ENCODE results near the gene TBXAS1.

TBXAS1 gene

GRCh38 chr7:139897422-139898090, 68.5 kb downstream of the TBXAS1 start:
- TF ChIP-seq, protein P1, sequence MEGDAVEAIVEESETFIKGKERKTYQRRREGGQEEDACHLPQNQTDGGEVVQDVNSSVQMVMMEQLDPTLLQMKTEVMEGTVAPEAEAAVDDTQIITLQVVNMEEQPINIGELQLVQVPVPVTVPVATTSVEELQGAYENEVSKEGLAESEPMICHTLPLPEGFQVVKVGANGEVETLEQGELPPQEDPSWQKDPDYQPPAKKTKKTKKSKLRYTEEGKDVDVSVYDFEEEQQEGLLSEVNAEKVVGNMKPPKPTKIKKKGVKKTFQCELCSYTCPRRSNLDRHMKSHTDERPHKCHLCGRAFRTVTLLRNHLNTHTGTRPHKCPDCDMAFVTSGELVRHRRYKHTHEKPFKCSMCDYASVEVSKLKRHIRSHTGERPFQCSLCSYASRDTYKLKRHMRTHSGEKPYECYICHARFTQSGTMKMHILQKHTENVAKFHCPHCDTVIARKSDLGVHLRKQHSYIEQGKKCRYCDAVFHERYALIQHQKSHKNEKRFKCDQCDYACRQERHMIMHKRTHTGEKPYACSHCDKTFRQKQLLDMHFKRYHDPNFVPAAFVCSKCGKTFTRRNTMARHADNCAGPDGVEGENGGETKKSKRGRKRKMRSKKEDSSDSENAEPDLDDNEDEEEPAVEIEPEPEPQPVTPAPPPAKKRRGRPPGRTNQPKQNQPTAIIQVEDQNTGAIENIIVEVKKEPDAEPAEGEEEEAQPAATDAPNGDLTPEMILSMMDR (IDR thresholded peaks at IDR 0.05; ENCODE audit: low read depth, low read length) = no peak
- H3K4me3 ChIP-seq (ENCODE audit: low read depth, low read length) = no peak overlapping the region

- no peak overlapping the region for H3K4me3 ChIP-seq (ENCODE audit: low read depth, low read length)
- TF ChIP-seq, protein P1 (IDR thresholded peaks at IDR 0.05; ENCODE audit: low read depth, low read length) = no peak
Observed at GRCh38 chr7:139898483-139898882, 69.4 kb downstream of the TBXAS1 start.

DNA sequence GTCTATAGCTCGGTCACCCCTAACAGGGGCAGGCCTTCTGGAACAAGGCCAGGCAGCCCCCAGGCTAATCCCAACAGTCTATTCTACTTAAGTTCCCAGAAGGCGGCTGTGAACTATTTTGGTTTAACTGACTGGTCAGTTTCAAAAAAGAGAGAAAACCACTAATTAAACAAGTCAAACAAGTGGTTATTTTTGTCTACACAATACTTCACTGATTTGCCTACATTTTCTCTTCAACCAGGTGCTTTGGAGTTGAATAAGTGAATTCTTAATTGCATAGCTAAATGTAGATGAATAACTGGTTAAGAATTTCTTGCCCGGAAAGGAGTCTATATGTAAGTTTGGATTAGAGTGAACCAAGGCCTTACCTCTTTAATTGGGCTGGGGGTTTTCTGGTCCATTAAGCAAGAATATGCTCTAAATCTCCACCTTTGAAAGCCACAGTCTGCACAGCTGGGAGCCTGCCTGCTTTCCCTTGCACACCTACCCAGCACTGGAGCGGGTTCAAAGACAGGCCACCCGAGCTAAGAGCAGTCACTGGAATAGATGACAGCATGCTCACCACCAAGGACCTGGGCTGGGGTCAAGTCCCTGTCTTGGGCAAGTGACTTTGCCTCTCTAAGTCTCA, 70.4 kb downstream of the TBXAS1 start:
- TF ChIP-seq, protein P1 (IDR thresholded peaks at IDR 0.05; ENCODE audit: low read depth, low read length) = no peak
- no peak overlapping the region for H3K4me3 ChIP-seq (ENCODE audit: low read depth, low read length)

GRCh38 chr7:139900326-139900725, 71.3 kb downstream of the TBXAS1 start:
- no peak overlapping the region for H3K4me3 ChIP-seq (ENCODE audit: low read depth, low read length)
- TF ChIP-seq, protein P1 (IDR thresholded peaks at IDR 0.05; ENCODE audit: low read depth, low read length) = no peak

DNA sequence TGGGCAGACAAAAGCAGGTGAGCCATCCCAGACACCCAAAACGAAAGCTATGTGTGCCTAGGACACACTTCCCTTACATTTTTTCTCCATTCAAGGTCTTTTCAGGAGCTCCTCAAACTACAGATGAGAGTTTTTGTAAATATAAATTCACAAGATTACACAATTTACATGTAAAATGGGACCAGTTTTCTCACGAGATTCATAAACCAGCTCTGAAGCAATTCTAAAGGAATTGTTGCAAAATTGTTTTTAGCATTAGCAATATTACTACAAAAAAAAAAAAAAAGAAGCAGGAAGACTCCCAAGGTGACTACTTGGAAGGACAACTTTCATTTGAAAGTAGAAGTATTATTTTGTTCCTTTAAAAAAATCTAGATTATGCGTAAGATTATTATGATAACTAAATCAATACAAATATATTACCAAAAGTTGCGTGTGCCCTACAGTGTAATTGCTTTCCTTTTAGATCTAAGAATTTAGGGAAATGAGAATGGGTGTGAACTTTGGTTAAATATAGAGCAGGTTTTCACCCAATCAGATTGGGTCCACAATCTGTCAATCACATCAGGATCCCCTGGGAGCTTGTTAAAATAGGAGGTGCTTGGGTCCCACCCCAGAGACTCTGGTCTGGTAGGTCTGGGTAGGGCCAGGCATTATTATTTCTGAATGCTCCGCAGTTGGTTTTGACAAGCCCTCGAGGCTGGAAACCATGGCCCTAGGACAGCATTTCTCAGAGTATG, 72.2 kb downstream of the TBXAS1 start:
- TF ChIP-seq, protein P1 (IDR thresholded peaks at IDR 0.05; ENCODE audit: low read depth, low read length) = no peak
- no peak overlapping the region for H3K4me3 ChIP-seq (ENCODE audit: low read depth, low read length)

- H3K4me3 ChIP-seq (ENCODE audit: low read depth, low read length) = no peak overlapping the region
- TF ChIP-seq, protein P1 (IDR thresholded peaks at IDR 0.05; ENCODE audit: low read depth, low read length) = no peak
Observed at GRCh38 chr7:139901901-139902300, 72.8 kb downstream of the TBXAS1 start.

Measured in WI38 (cell line).